Endothelial cell of umbilical vein (primary cell): ENCODE results near the gene UIMC1. TPM values are rescaled to one million over a fixed set of nuclear protein-coding genes. Genes with fewer than 3 reads are reported as not detected.

Experiments
- BruUV-seq: library from RNA; stranded (reverse); fragments of 400-500 nt; replicated peaks from 2 replicates; lab custom pipeline; 2021; lab: Mats Ljungman, UMichigan
- CTCF ChIA-PET: fragments of 300-600, 350-600 bp; sonication (Branson Sonifier 250); formaldehyde crosslinking; loops from one replicate; lab custom pipeline; 2021; ENCODE audit warnings: antibody characterized with exemption, inconsistent platforms; lab: Charles Lee
- POLR2A ChIA-PET: fragments of 300-600, 350-600 bp; sonication (Branson Sonifier 250); formaldehyde crosslinking; loops from one replicate; lab custom pipeline; 2021; ENCODE audit warnings: antibody characterized with exemption, inconsistent platforms; lab: Charles Lee
- DNase-seq: peaks from one replicate; pipeline ENCODE4 v3.0.0-alpha.2; 2011; ENCODE audit warnings: low read depth, low spot score
- FAIRE-seq: peaks from 2 replicates; lab custom pipeline; 2011; peaks lifted over from hg19 to GRCh38; lab: Jason Lieb, UNC
- H2AFZ ChIP-seq: 2 replicates; pipeline ENCODE4 v1.6.0; 2012; ENCODE audit warnings: low read depth, low read length, control low read depth, inconsistent platforms
- H3K27ac ChIP-seq: 2 replicates; pipeline ENCODE4 v1.5.1; 2011; ENCODE audit warnings: low read depth, mild to moderate bottlenecking, control low read depth, low read length, moderate library complexity; ENCODE audit not compliant: insufficient read depth
- H3K27me3 ChIP-seq, 2 experiments: 2 replicates each; pipeline versions ENCODE4 v1.6.0 to v1.6.1; 2011; ENCODE audit warnings: low read length in 2 of 2, mixed read lengths in 1 of 2; ENCODE audit not compliant: control insufficient read depth in 2 of 2, insufficient read depth in 2 of 2
- H3K36me3 ChIP-seq, 2 experiments: 2 replicates in 1 of 2; 3 replicates in 1 of 2; pipeline ENCODE4 v1.5.1; 2011; ENCODE audit warnings: low read length in 2 of 2, mild to moderate bottlenecking in 1 of 2, moderate library complexity in 1 of 2; ENCODE audit not compliant: control insufficient read depth in 2 of 2, insufficient read depth in 2 of 2; ENCODE audit errors: extremely low read depth in 1 of 2
- H3K4me1 ChIP-seq: 3 replicates; pipeline ENCODE4 v1.5.1; 2011; ENCODE audit warnings: mild to moderate bottlenecking, low read length; ENCODE audit not compliant: control insufficient read depth, insufficient read depth; ENCODE audit errors: extremely low read depth
- H3K4me2 ChIP-seq: 2 replicates; pipeline ENCODE4 v1.6.1; 2011; ENCODE audit warnings: low read length, control low read depth, mixed read lengths; ENCODE audit not compliant: insufficient read depth
- H3K4me3 ChIP-seq, 3 experiments: fragments of 200-600 bp in 1 of 3; sonication (generic), shearing (Covaris generic) in 1 of 3; replicated peaks in 1 of 3; 2 replicates each; pipeline ENCODE4 v1.5.1; 2011 to 2016; ENCODE audit warnings: control low read depth in 3 of 3, low read length in 3 of 3, mild to moderate bottlenecking in 2 of 3, inconsistent platforms in 1 of 3, low read depth in 1 of 3, moderate library complexity in 1 of 3; ENCODE audit not compliant: insufficient read depth in 1 of 3
- H3K79me2 ChIP-seq: 2 replicates; pipeline ENCODE4 v1.6.0; 2012; ENCODE audit warnings: low read length, inconsistent platforms; ENCODE audit not compliant: control insufficient read depth, insufficient read depth
- H3K9ac ChIP-seq: replicated peaks from 2 replicates; pipeline ENCODE3; 2011; ENCODE audit warnings: low read length, control low read depth; ENCODE audit not compliant: insufficient read depth; ENCODE audit errors: extremely low read depth
- H3K9me1 ChIP-seq: replicated peaks from 3 replicates; pipeline ENCODE4 v1.6.0; 2011; ENCODE audit warnings: mild to moderate bottlenecking, low read length; ENCODE audit not compliant: control insufficient read depth, insufficient read depth; ENCODE audit errors: extremely low read depth
- H3K9me3 ChIP-seq: replicated peaks from 2 replicates; pipeline ENCODE4 v1.5.1; 2012; ENCODE audit warnings: low read length, inconsistent platforms; ENCODE audit not compliant: control insufficient read depth, insufficient read depth
- H4K20me1 ChIP-seq: replicated peaks from 2 replicates; pipeline ENCODE3; 2011; ENCODE audit warnings: mild to moderate bottlenecking, low read length; ENCODE audit not compliant: control insufficient read depth, insufficient read depth; ENCODE audit errors: extremely low read depth
- CTCF ChIP-seq, 2 donors: IDR thresholded peaks; 1 replicate in 1 of 2; 2 replicates in 1 of 2; pipeline ENCODE4 v1.5.1; 2011; ENCODE audit warnings: low read length in 2 of 2, mild to moderate bottlenecking in 2 of 2, moderate library complexity in 2 of 2, control low read depth in 1 of 2, inconsistent platforms in 1 of 2, low read depth in 1 of 2; ENCODE audit not compliant: insufficient read depth in 1 of 2; ENCODE audit errors: extremely low read depth in 1 of 2
- EZH2 ChIP-seq: IDR thresholded peaks from 2 replicates; pipeline ENCODE4 v1.6.1; 2012; ENCODE audit warnings: borderline replicate concordance, low read depth, mild to moderate bottlenecking, moderate library complexity, low read length, inconsistent platforms; ENCODE audit not compliant: severe bottlenecking
- FOS ChIP-seq: IDR thresholded peaks from 2 replicates; pipeline ENCODE4 v1.6.1; 2011; ENCODE audit warnings: mild to moderate bottlenecking, low read length, moderate library complexity, borderline replicate concordance; ENCODE audit not compliant: insufficient read depth
- GATA2 ChIP-seq: IDR thresholded peaks from 2 replicates; pipeline ENCODE4 v1.7.0; 2011; ENCODE audit warnings: low read depth, mild to moderate bottlenecking, moderate library complexity, mixed read lengths, low read length; ENCODE audit not compliant: insufficient read length, insufficient read depth
- JUN ChIP-seq: IDR thresholded peaks from 2 replicates; pipeline ENCODE4 v1.6.1; 2011; ENCODE audit warnings: borderline replicate concordance, low read depth; ENCODE audit not compliant: insufficient read length, insufficient read depth
- MAX ChIP-seq: IDR thresholded peaks from 2 replicates; pipeline ENCODE4 v1.6.1; 2011; ENCODE audit not compliant: insufficient read depth, insufficient read length
- MYC ChIP-seq: IDR thresholded peaks from one replicate; pipeline ENCODE4 v1.6.1; 2011; ENCODE audit warnings: mild to moderate bottlenecking, low read depth, low read length
- POLR2A ChIP-seq: IDR thresholded peaks from 2 replicates; pipeline ENCODE4 v1.6.1; 2012; ENCODE audit warnings: low read depth, mild to moderate bottlenecking, control low read depth, low read length
- POLR2AphosphoS5 ChIP-seq: IDR thresholded peaks from 2 replicates; pipeline ENCODE4 v1.6.1; 2012; ENCODE audit warnings: low read depth, mild to moderate bottlenecking, control low read depth, low read length, moderate library complexity; ENCODE audit not compliant: insufficient read depth
- dilution Hi-C: fragments of 300-500 bp; cut with MboI; formaldehyde crosslinking; loops from one replicate; pipeline ENCODE4 v1.15.0; 2019; ENCODE audit warnings: low sequenced_read_pairs; ENCODE audit not compliant: extremely low pct_ligation_motif_present
- intact Hi-C: fragments of 100-400 bp; cut with micrococcal nuclease; formaldehyde crosslinking; loops from one replicate; pipeline ENCODE4 v1.10.0; 2022
- polyA plus RNA-seq, 4 experiments: library from polyadenylated mRNA; depleted of rRNA in 3 of 4; stranded (reverse) in 3 of 4; unstranded in 1 of 4; fragments of >200 nt; gene quantifications; 2 replicates each; pipeline versions ENCODE4 v1.2.1 to v1.2.3, GENCODE V29; 2011 to 2012; ENCODE audit warnings: missing spikeins in 1 of 4
- total RNA-seq: library from RNA; stranded (reverse); gene quantifications from 2 replicates; pipeline ENCODE4 v1.2.3, GENCODE V29; 2021

UIMC1 gene
- total and polyA plus RNA-seq, 2 donors (not counting 3 experiments of a cell fraction or from before 2014, with no cell fraction given) = 17.2 to 60.1 TPM

DNA sequence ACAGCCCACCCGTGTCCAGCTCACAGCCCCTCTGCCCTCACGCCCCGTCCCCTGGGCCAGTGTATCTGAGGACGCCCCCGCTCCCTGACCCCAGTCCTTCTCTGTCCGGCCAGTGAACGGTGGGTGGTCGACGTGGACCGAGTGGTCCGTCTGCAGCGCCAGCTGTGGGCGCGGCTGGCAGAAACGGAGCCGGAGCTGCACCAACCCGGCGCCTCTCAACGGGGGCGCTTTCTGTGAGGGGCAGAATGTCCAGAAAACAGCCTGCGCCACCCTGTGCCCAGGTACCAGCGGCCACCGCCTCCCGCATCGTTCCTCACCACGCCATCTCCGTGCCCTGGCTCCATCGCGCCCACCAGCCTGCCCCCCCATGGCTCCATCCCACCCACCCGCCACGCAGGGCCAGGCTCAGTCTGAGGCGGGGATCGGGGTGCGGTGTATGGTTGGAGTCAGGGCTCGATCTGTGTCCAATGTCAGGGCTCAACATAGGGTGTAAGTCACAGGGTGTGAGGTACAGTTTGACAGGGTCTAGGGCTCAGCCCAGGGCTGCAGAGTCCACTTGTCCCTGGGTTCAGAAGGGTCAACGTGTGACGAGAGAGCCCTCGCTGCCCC, 137.0 kb downstream of the UIMC1 start:
- Histone ChIP-seq H3K4me2 (no peak overlapping the region), H3K4me1 (no peaks in the 10 kb centered on the region), H3K79me2 (no peaks in the 10 kb centered on the region), H4K20me1 (no peaks in the 10 kb centered on the region), H3K4me3 (no peak overlapping the region), H2AFZ (no peak overlapping the region), H3K36me3 (no peaks in the 10 kb centered on the region), H3K9ac (no peak overlapping the region), H3K27me3 (peaks cover 5 to 11% of the 10 kb centered on the region in 2 experiments), H3K27ac (no peak overlapping the region), H3K9me1 (no peaks in the 10 kb centered on the region), H3K9me3 (no peaks in the 10 kb centered on the region)
- BruUV-seq = no TSS peak
- dilution Hi-C loops (no loop called here), intact Hi-C loops (no loop called here)
- no peak for FAIRE-seq
- POLR2A ChIA-PET = no interaction called here
- DNase-seq = no peak
- TF ChIP-seq MYC (no peak), JUN (no peak), CTCF (IDR thresholded peaks at IDR 0.05; ENCODE audit: extremely low read depth in 1 of 2, insufficient read depth in 1 of 2, low read depth in 1 of 2, low read length in 2 of 2) (no peak), FOS (no peak), EZH2 (no peak), POLR2A (no peak), MAX (no peak), POLR2AphosphoS5 (no peak), GATA2 (no peak)
- CTCF ChIA-PET = interaction anchor here (0.8 to 1.0 kb wide), 2 partner anchors 9 to 176 kb away, joined by 4 to 6 read pairs; no protein-coding TSS in a partner anchor
